Measurements from ENCODE around the gene SPNS2. TPM values are rescaled to one million over a fixed set of nuclear protein-coding genes. Genes with fewer than 3 reads are reported as not detected.

The SPNS2 gene
- polyA plus RNA-seq, 1 donor (not counting 4 experiments of a cell fraction or from before 2014, with no cell fraction given) = 0.10 TPM

DNA sequence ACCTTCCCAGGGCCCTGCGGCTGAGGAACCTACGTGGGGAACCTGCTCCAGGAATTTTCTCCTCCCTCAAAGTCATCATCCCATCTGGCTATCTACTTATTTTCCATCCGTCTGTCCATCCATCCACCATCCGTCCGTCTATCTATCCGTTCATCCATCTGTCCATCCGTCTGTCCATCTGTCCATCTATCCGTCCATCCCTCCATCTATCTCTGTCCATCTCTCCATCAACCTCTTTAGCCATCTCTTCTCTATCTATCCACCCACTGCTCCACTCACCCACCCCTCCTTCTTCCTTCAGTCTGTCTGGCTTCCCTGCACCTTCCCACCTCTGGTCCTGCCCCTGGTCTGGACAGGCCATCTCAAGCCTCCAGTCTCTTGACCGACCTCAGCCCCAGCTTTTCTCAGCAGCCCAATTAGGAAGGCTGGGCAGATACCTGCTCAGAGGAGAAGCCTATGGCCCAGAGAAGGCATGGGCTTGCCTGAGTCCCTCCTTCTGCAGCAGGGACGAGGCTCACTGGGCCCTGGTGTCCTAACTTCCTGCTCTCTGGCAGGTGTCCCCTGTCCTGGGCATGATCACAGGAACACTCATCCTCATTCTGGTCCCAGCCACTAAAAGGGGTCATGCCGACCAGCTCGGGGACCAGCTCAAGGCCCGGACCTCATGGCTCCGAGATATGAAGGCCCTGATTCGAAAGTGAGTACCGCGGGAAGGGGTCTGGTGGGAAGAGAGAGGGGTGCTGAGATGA, 33.5 kb downstream of the SPNS2 start:
- no peaks in the 10 kb centered on the region for H3K9me3 ChIP-seq (ENCODE audit: control insufficient read depth, low read depth, low read length)
- no peak overlapping the region for H3K4me3 ChIP-seq (ENCODE audit: control insufficient read depth in 2 of 3, extremely low read depth in 1 of 3, insufficient read depth in 2 of 3, low read depth in 1 of 3, low read length in 3 of 3)
- dilution Hi-C loops (cut with MboI; ENCODE audit: extremely low pct_ligation_motif_present, low sequenced_read_pairs) = no loop called here
- FAIRE-seq (no peak), DNase-seq (ENCODE audit: low read depth, low spot score) (no peak)
- no peak for TF ChIP-seq EZH2 (IDR thresholded peaks at IDR 0.05; ENCODE audit: low read length)
- TF ChIP-seq, protein P1, sequence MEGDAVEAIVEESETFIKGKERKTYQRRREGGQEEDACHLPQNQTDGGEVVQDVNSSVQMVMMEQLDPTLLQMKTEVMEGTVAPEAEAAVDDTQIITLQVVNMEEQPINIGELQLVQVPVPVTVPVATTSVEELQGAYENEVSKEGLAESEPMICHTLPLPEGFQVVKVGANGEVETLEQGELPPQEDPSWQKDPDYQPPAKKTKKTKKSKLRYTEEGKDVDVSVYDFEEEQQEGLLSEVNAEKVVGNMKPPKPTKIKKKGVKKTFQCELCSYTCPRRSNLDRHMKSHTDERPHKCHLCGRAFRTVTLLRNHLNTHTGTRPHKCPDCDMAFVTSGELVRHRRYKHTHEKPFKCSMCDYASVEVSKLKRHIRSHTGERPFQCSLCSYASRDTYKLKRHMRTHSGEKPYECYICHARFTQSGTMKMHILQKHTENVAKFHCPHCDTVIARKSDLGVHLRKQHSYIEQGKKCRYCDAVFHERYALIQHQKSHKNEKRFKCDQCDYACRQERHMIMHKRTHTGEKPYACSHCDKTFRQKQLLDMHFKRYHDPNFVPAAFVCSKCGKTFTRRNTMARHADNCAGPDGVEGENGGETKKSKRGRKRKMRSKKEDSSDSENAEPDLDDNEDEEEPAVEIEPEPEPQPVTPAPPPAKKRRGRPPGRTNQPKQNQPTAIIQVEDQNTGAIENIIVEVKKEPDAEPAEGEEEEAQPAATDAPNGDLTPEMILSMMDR (optimal IDR thresholded peaks at IDR 0.05 in 1 of 3, IDR thresholded peaks at IDR 0.05 in 1 of 3, conservative IDR thresholded peaks at IDR 0.05 in 1 of 3; ENCODE audit: extremely low read depth in 1 of 3, insufficient read depth in 2 of 3, low read length in 3 of 3) = no peak
- H3K36me3 ChIP-seq (ENCODE audit: control insufficient read depth in 2 of 2, extremely low read depth in 1 of 2, insufficient read depth in 2 of 2, low read length in 2 of 2) = peaks cover 0 to under 1% of the 10 kb centered on the region in 2 experiments
- H3K4me2 ChIP-seq (ENCODE audit: control insufficient read depth, extremely low read depth, insufficient read depth, low read depth, low read length) = no peak overlapping the region
- peaks cover 1% of the 10 kb centered on the region for H4K20me1 ChIP-seq (ENCODE audit: control insufficient read depth, extremely low read depth, insufficient read depth, low read length)
- no peak overlapping the region for H3K9ac ChIP-seq (ENCODE audit: control insufficient read depth, extremely low read depth, insufficient read depth, low read length)
- no peaks in the 10 kb centered on the region for H3K9me1 ChIP-seq (ENCODE audit: control insufficient read depth, extremely low read depth, insufficient read depth, low read length)
- no peaks in the 10 kb centered on the region for H3K4me1 ChIP-seq (ENCODE audit: control insufficient read depth, extremely low read depth, insufficient read depth, low read length)
- H3K27me3 ChIP-seq (ENCODE audit: control insufficient read depth, extremely low read depth, insufficient read depth, low read length) = peaks cover 26% of the 10 kb centered on the region
- no peak overlapping the region for H2AFZ ChIP-seq (ENCODE audit: control insufficient read depth, low read length)
- H3K27ac ChIP-seq (ENCODE audit: control insufficient read depth, insufficient read depth, low read length) = no peak overlapping the region
- no peaks in the 10 kb centered on the region for H3K79me2 ChIP-seq (ENCODE audit: control insufficient read depth, insufficient read depth, low read length)

DNA sequence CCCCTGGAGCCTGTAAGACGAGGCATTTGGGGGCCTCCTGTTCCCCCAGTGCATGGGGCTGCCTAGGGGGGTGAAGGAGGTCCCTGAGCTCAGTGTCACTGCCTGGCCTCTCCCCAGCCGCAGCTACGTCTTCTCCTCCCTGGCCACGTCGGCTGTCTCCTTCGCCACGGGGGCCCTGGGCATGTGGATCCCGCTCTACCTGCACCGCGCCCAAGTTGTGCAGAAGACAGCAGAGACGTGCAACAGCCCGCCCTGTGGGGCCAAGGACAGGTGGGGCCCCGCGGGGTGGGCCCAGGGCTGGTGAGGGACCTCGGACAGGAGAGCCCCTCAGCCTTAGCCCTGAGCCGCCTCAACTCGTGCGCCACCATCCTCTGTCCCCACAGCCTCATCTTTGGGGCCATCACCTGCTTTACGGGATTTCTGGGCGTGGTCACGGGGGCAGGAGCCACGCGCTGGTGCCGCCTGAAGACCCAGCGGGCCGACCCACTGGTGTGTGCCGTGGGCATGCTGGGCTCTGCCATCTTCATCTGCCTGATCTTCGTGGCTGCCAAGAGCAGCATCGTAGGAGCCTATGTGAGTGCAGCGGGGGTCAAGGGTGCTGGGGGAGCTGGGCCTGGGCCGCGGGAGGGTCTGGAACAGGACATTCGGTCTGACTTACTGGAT, 34.3 kb downstream of the SPNS2 start:
- TF ChIP-seq, protein P1 (optimal IDR thresholded peaks at IDR 0.05 in 1 of 3, IDR thresholded peaks at IDR 0.05 in 1 of 3, conservative IDR thresholded peaks at IDR 0.05 in 1 of 3; ENCODE audit: extremely low read depth in 1 of 3, insufficient read depth in 2 of 3, low read length in 3 of 3) = no peak
- TF ChIP-seq EZH2 (IDR thresholded peaks at IDR 0.05; ENCODE audit: low read length) = no peak
- H2AFZ ChIP-seq (ENCODE audit: control insufficient read depth, low read length) = no peak overlapping the region
- peaks cover 26% of the 10 kb centered on the region for H3K27me3 ChIP-seq (ENCODE audit: control insufficient read depth, extremely low read depth, insufficient read depth, low read length)
- no peak overlapping the region for H3K4me2 ChIP-seq (ENCODE audit: control insufficient read depth, extremely low read depth, insufficient read depth, low read depth, low read length)
- H3K9ac ChIP-seq (ENCODE audit: control insufficient read depth, extremely low read depth, insufficient read depth, low read length) = no peak overlapping the region
- no peaks in the 10 kb centered on the region for H3K9me1 ChIP-seq (ENCODE audit: control insufficient read depth, extremely low read depth, insufficient read depth, low read length)
- peaks cover 1 to 7% of the 10 kb centered on the region in 2 experiments for H3K36me3 ChIP-seq (ENCODE audit: control insufficient read depth in 2 of 2, extremely low read depth in 1 of 2, insufficient read depth in 2 of 2, low read length in 2 of 2)
- no peak overlapping the region for H3K4me3 ChIP-seq (ENCODE audit: control insufficient read depth in 2 of 3, extremely low read depth in 1 of 3, insufficient read depth in 2 of 3, low read depth in 1 of 3, low read length in 3 of 3)
- peaks cover 9% of the 10 kb centered on the region for H4K20me1 ChIP-seq (ENCODE audit: control insufficient read depth, extremely low read depth, insufficient read depth, low read length)
- FAIRE-seq (no peak), DNase-seq (ENCODE audit: low read depth, low spot score) (no peak)
- H3K4me1 ChIP-seq (ENCODE audit: control insufficient read depth, extremely low read depth, insufficient read depth, low read length) = no peaks in the 10 kb centered on the region
- dilution Hi-C loops (cut with MboI; ENCODE audit: extremely low pct_ligation_motif_present, low sequenced_read_pairs) = no loop called here
- no peaks in the 10 kb centered on the region for H3K9me3 ChIP-seq (ENCODE audit: control insufficient read depth, low read depth, low read length)
- no peaks in the 10 kb centered on the region for H3K79me2 ChIP-seq (ENCODE audit: control insufficient read depth, insufficient read depth, low read length)
- H3K27ac ChIP-seq (ENCODE audit: control insufficient read depth, insufficient read depth, low read length) = no peak overlapping the region
